Measurements from ENCODE around the gene USP43.

The USP43 gene

GRCh38 chr17:9666461-9667050 is 21.2 kb downstream of the USP43 start:
- no peak for DNase-seq

GRCh38 chr17:9668517-9668916 is 23.2 kb downstream of the USP43 start:
- DNase-seq, result no peak

- no peak for DNase-seq
These were observed 24.3 kb downstream of the USP43 start for GRCh38 chr17:9669551-9670008.

GRCh38 chr17:9670596-9670995 is 25.3 kb downstream of the USP43 start:
- no peak for DNase-seq

GRCh38 chr17:9671559-9671958 is 26.2 kb downstream of the USP43 start:
- DNase-seq, result no peak

- no peak for DNase-seq
These were observed 26.9 kb downstream of the USP43 start for GRCh38 chr17:9672266-9672665.

- no peak for DNase-seq
These were observed 27.4 kb downstream of the USP43 start for GRCh38 chr17:9672691-9673090.

GRCh38 chr17:9676084-9676483 is 30.8 kb downstream of the USP43 start:
- DNase-seq, result no peak

- no peak for DNase-seq
These were observed 31.5 kb downstream of the USP43 start for GRCh38 chr17:9676820-9677310.

GRCh38 chr17:9677411-9677810 is 32.1 kb downstream of the USP43 start:
- no peak for DNase-seq

GRCh38 chr17:9677896-9678295 is 32.6 kb downstream of the USP43 start:
- DNase-seq, result no peak

- DNase-seq, result no peak
These were observed 39.8 kb downstream of the USP43 start for GRCh38 chr17:9684955-9685621.

- DNase-seq, result no peak
These were observed 48.4 kb downstream of the USP43 start for GRCh38 chr17:9693755-9694154.

- no peak for DNase-seq
These were observed 51.1 kb downstream of the USP43 start for GRCh38 chr17:9696279-9697044.

- DNase-seq, result no peak
These were observed 54.8 kb downstream of the USP43 start for GRCh38 chr17:9700136-9700535.

GRCh38 chr17:9700754-9701476 is 55.6 kb downstream of the USP43 start:
- no peak for DNase-seq

GRCh38 chr17:9702482-9702881 is 57.2 kb downstream of the USP43 start:
- DNase-seq, result no peak

- DNase-seq, result no peak
These were observed 57.8 kb downstream of the USP43 start for GRCh38 chr17:9702914-9703780.

GRCh38 chr17:9703781-9704082 is 58.4 kb downstream of the USP43 start:
- no peak for DNase-seq

GRCh38 chr17:9705745-9706144 is 60.4 kb downstream of the USP43 start:
- no peak for DNase-seq

- DNase-seq, result no peak
These were observed 62.6 kb downstream of the USP43 start for GRCh38 chr17:9707948-9708347.

GRCh38 chr17:9714801-9715200 is 69.5 kb downstream of the USP43 start:
- DNase-seq, result no peak

All from activated effector memory CD4-positive, alpha-beta T cell treated with anti-CD3 and anti-CD28 coated beads, Interleukin-2, amount 50 U/mL, for 16 hours (primary cell).